PFSK-1 (cell line): ENCODE measurements around the gene RBBP8.

Source experiments
- FOXP2 ChIP-seq: optimal IDR thresholded peaks from 2 replicates; pipeline ENCODE3; 2011; ENCODE audit warnings: borderline replicate concordance, control low read depth, inconsistent platforms; ENCODE audit not compliant: insufficient read depth; ENCODE audit errors: extremely low read length, extremely low read depth
- POLR2AphosphoS5 ChIP-seq: IDR thresholded peaks from 2 replicates; pipeline ENCODE4 v1.6.1; 2012; ENCODE audit warnings: low read depth, mild to moderate bottlenecking, control low read depth, low read length, moderate library complexity
- SIN3A ChIP-seq: IDR thresholded peaks from 2 replicates; pipeline ENCODE4 v1.6.1; 2012; ENCODE audit warnings: mild to moderate bottlenecking, low read length, moderate library complexity, borderline replicate concordance; ENCODE audit not compliant: insufficient read depth
- TAF1 ChIP-seq: IDR thresholded peaks from 2 replicates; pipeline ENCODE4 v1.6.1; 2012; ENCODE audit warnings: low read length, control low read depth, borderline replicate concordance; ENCODE audit not compliant: insufficient read depth
- TF ChIP-seq, protein P1 (sequence below), 2 experiments: IDR thresholded peaks; 2 replicates each; pipeline versions ENCODE4 v1.6.1 to v1.8.0; 2011 to 2012; ENCODE audit warnings: low read depth in 2 of 2, low read length in 2 of 2, control low read depth in 1 of 2, inconsistent platforms in 1 of 2, mild to moderate bottlenecking in 1 of 2, moderate library complexity in 1 of 2; ENCODE audit not compliant: insufficient read depth in 1 of 2

DNA sequence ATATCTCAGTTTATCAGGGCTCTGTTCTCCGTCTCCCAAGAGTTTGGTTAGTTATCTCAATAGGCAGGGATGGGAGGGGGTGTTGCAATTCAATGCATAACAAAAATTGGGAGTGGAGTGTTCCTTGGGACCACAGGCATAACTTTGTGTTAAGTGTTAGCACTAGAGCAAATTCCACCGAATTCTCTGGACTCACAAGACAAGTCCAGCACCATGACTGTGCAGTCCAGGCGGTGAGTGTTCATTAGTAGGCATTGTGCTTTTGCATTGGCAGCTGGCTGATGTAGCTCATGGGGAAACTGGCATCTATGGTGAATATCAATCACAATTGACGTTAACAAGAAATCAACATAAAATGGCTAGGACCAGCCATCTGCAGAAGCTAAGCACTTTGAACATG is 123.2 kb downstream of the RBBP8 start:
- TF ChIP-seq POLR2AphosphoS5 (no peak), TAF1 (no peak), SIN3A (no peak), FOXP2 (no peak)
- TF ChIP-seq, protein P1, sequence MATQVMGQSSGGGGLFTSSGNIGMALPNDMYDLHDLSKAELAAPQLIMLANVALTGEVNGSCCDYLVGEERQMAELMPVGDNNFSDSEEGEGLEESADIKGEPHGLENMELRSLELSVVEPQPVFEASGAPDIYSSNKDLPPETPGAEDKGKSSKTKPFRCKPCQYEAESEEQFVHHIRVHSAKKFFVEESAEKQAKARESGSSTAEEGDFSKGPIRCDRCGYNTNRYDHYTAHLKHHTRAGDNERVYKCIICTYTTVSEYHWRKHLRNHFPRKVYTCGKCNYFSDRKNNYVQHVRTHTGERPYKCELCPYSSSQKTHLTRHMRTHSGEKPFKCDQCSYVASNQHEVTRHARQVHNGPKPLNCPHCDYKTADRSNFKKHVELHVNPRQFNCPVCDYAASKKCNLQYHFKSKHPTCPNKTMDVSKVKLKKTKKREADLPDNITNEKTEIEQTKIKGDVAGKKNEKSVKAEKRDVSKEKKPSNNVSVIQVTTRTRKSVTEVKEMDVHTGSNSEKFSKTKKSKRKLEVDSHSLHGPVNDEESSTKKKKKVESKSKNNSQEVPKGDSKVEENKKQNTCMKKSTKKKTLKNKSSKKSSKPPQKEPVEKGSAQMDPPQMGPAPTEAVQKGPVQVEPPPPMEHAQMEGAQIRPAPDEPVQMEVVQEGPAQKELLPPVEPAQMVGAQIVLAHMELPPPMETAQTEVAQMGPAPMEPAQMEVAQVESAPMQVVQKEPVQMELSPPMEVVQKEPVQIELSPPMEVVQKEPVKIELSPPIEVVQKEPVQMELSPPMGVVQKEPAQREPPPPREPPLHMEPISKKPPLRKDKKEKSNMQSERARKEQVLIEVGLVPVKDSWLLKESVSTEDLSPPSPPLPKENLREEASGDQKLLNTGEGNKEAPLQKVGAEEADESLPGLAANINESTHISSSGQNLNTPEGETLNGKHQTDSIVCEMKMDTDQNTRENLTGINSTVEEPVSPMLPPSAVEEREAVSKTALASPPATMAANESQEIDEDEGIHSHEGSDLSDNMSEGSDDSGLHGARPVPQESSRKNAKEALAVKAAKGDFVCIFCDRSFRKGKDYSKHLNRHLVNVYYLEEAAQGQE (IDR thresholded peaks at IDR 0.05; ENCODE audit: insufficient read depth in 1 of 2, low read depth in 2 of 2, low read length in 2 of 2) = no peak
